ENCODE measurements around the gene RASD1.

- TF ChIP-seq CTCF (conservative IDR thresholded peaks at IDR 0.05; ENCODE audit: low read depth in 2 of 2) (no peak), EZH2phosphoT487 (IDR thresholded peaks at IDR 0.05; ENCODE audit: unreplicated experiment) (no peak), REST (IDR thresholded peaks at IDR 0.05; ENCODE audit: unreplicated experiment) (no peak), EZH2 (IDR thresholded peaks at IDR 0.05; ENCODE audit: low read depth, unreplicated experiment) (no peak), POLR2AphosphoS5 (IDR thresholded peaks at IDR 0.05; ENCODE audit: low read depth) (no peak), ZNF331 (CRISPR knock-in tag; IDR thresholded peaks at IDR 0.05; ENCODE audit: low read depth) (no peak), CREB1 (CRISPR knock-in tag; IDR thresholded peaks at IDR 0.05; ENCODE audit: low read depth) (no peak), NANOG (IDR thresholded peaks at IDR 0.05; ENCODE audit: borderline replicate concordance) (no peak), ETS1 (IDR thresholded peaks at IDR 0.05) (no peak), ZNF114 (CRISPR knock-in tag; IDR thresholded peaks at IDR 0.05) (no peak)
These were observed 11.7 kb downstream of the RASD1 start for GRCh38 chr17:17484451-17484899.
